IMR-90 (cell line): ENCODE measurements around the gene CXCL17. TPM values are rescaled to one million over a fixed set of nuclear protein-coding genes. Genes with fewer than 3 reads are reported as not detected.

Experiments used
- ATAC-seq: fragments of 200-7000 bp; cut with Tn5 transposase; 2 replicates; pipeline ENCODE4 v1.9.1; 2020; ENCODE audit warnings: low read depth, mild to moderate bottlenecking, moderate library complexity
- BruUV-seq: library from RNA; stranded (reverse); fragments of 400-500 nt; replicated peaks from 2 replicates; lab custom pipeline; 2021; lab: Mats Ljungman, UMichigan
- CTCF ChIA-PET: fragments of 300-600 bp; formaldehyde crosslinking; extraction: SDS; loops from one replicate; lab custom pipeline; 2021; ENCODE audit warnings: antibody characterized with exemption; lab: Yijun Ruan, JAX
- POLR2A ChIA-PET: fragments of 300-600 bp; sonication (Branson Sonifier 250); formaldehyde crosslinking; loops from one replicate; lab custom pipeline; 2022; ENCODE audit warnings: antibody characterized with exemption; ENCODE audit not compliant: unreplicated experiment; lab: Charles Lee
- DNase-seq: peaks from one replicate; pipeline ENCODE4 v3.0.0; 2013
- H2AFZ ChIP-seq: replicated peaks from 2 replicates; pipeline ENCODE3; 2013; ENCODE audit warnings: low read length, mild to moderate bottlenecking; ENCODE audit not compliant: poor library complexity
- H2AK5ac ChIP-seq: 2 replicates; pipeline ENCODE4 v1.6.1; 2013; ENCODE audit warnings: low read depth, low read length, inconsistent platforms
- H2AK9ac ChIP-seq: replicated peaks from 2 replicates; pipeline ENCODE3; 2013; ENCODE audit warnings: mild to moderate bottlenecking, low read depth, low read length, moderate library complexity; ENCODE audit not compliant: poor library complexity
- H2BK120ac ChIP-seq: 2 replicates; pipeline ENCODE4 v1.6.1; 2013; ENCODE audit warnings: low read depth, low read length, inconsistent platforms
- H2BK15ac ChIP-seq: 3 replicates; pipeline ENCODE4 v1.6.1; 2013; ENCODE audit warnings: low read depth, low read length, inconsistent platforms
- H2BK20ac ChIP-seq: 2 replicates; pipeline ENCODE4 v1.6.1; 2013; ENCODE audit warnings: low read depth, mild to moderate bottlenecking, inconsistent platforms, low read length, moderate library complexity
- H2BK5ac ChIP-seq: 2 replicates; pipeline ENCODE4 v1.6.1; 2013; ENCODE audit warnings: mild to moderate bottlenecking, low read depth, low read length, inconsistent platforms; ENCODE audit not compliant: poor library complexity, severe bottlenecking
- H3K14ac ChIP-seq: replicated peaks from 2 replicates; pipeline ENCODE4 v1.6.1; 2013; ENCODE audit warnings: low read depth, low read length, inconsistent platforms
- H3K18ac ChIP-seq: 2 replicates; pipeline ENCODE4 v1.6.1; 2013; ENCODE audit warnings: low read depth, low read length, control low read depth
- H3K23ac ChIP-seq: 2 replicates; pipeline ENCODE4 v1.6.1; 2013; ENCODE audit warnings: low read depth, low read length, inconsistent platforms
- H3K27ac ChIP-seq: 2 replicates; pipeline ENCODE4 v1.5.1; 2013; ENCODE audit warnings: mild to moderate bottlenecking, control low read depth, low read length; ENCODE audit not compliant: insufficient read depth
- H3K27me3 ChIP-seq: 2 replicates; pipeline ENCODE4 v1.6.1; 2013; ENCODE audit warnings: low read length; ENCODE audit not compliant: control insufficient read depth, insufficient read depth
- H3K36me3 ChIP-seq: 2 replicates; pipeline ENCODE4 v1.6.1; 2013; ENCODE audit warnings: low read length, mixed read lengths; ENCODE audit not compliant: control insufficient read depth, insufficient read depth
- H3K4ac ChIP-seq: 2 replicates; pipeline ENCODE4 v1.6.1; 2013; ENCODE audit warnings: low read depth, low read length, inconsistent platforms
- H3K4me1 ChIP-seq: 2 replicates; pipeline ENCODE4 v1.6.1; 2013; ENCODE audit warnings: low read length, mixed read lengths; ENCODE audit not compliant: control insufficient read depth, insufficient read depth
- H3K4me2 ChIP-seq: 2 replicates; pipeline ENCODE4 v1.6.1; 2013; ENCODE audit warnings: low read depth, mild to moderate bottlenecking, control low read depth, low read length, moderate library complexity
- H3K4me3 ChIP-seq: 2 replicates; pipeline ENCODE4 v1.5.1; 2013; ENCODE audit warnings: low read depth, mild to moderate bottlenecking, control low read depth, low read length, moderate library complexity; ENCODE audit not compliant: insufficient read depth
- H3K56ac ChIP-seq: 2 replicates; pipeline ENCODE4 v1.6.1; 2013; ENCODE audit warnings: low read length, inconsistent platforms; ENCODE audit not compliant: insufficient read depth; ENCODE audit errors: extremely low read depth
- H3K79me1 ChIP-seq, 2 experiments: 2 replicates each; pipeline ENCODE4 v1.6.1; 2013; ENCODE audit warnings: low read length in 2 of 2, inconsistent platforms in 1 of 2, low read depth in 1 of 2
- H3K9ac ChIP-seq: 2 replicates; pipeline ENCODE4 v1.6.1; 2013; ENCODE audit warnings: low read depth, low read length, control low read depth
- H3K9me1 ChIP-seq: 2 replicates; pipeline ENCODE4 v1.6.1; 2013; ENCODE audit warnings: low read length, inconsistent platforms; ENCODE audit not compliant: insufficient read depth
- H3K9me3 ChIP-seq: 2 replicates; pipeline ENCODE4 v1.6.1; 2013; ENCODE audit warnings: low read length; ENCODE audit not compliant: control insufficient read depth, insufficient read depth
- H4K20me1 ChIP-seq: 2 replicates; pipeline ENCODE4 v1.6.1; 2013; ENCODE audit warnings: low read length, inconsistent platforms; ENCODE audit not compliant: insufficient read depth
- H4K5ac ChIP-seq: 2 replicates; pipeline ENCODE4 v1.6.1; 2013; ENCODE audit warnings: mild to moderate bottlenecking, low read depth, low read length, control low read depth
- H4K8ac ChIP-seq, 2 experiments: 2 replicates each; pipeline ENCODE4 v1.6.1; 2013; ENCODE audit warnings: low read depth in 2 of 2, low read length in 2 of 2, control low read depth in 1 of 2, inconsistent platforms in 1 of 2
- H4K91ac ChIP-seq: 2 replicates; pipeline ENCODE4 v1.6.1; 2013; ENCODE audit warnings: low read depth, low read length, inconsistent platforms; ENCODE audit not compliant: insufficient read depth
- FOS ChIP-seq: fragments of 150-350 bp; IDR thresholded peaks from 2 replicates; pipeline ENCODE4 v1.6.1; 2016; ENCODE audit warnings: low read depth, low read length
- MAZ ChIP-seq: IDR thresholded peaks from 2 replicates; pipeline ENCODE4 v1.6.1; 2012; ENCODE audit warnings: low read depth, mild to moderate bottlenecking, low read length, improper control_type of control experiment, moderate library complexity, borderline replicate concordance
- MXI1 ChIP-seq: IDR thresholded peaks from 2 replicates; pipeline ENCODE4 v1.6.1; 2012; ENCODE audit warnings: low read depth, mild to moderate bottlenecking, low read length, moderate library complexity, borderline replicate concordance
- POLR2A ChIP-seq: IDR thresholded peaks from 2 replicates; pipeline ENCODE4 v1.6.1; 2012; ENCODE audit warnings: mild to moderate bottlenecking, low read depth, low read length
- RAD21 ChIP-seq: IDR thresholded peaks from 2 replicates; pipeline ENCODE4 v1.6.1; 2012; ENCODE audit warnings: low read length, improper control_type of control experiment
- RCOR1 ChIP-seq: IDR thresholded peaks from 2 replicates; pipeline ENCODE4 v1.6.1; 2012; ENCODE audit warnings: mild to moderate bottlenecking, low read length, improper control_type of control experiment; ENCODE audit not compliant: insufficient replicate concordance
- WGBS, 2 experiments: methylation state at CpG; one replicate each; pipeline versions ENCODE4 v1.1.5 to v1.1.7; 2013; ENCODE audit warnings: missing lambda C conversion rate in 2 of 2; ENCODE audit not compliant: insufficient read length in 1 of 2; ENCODE audit errors: extremely low coverage in 2 of 2; 5-methylcytosine and 5-hydroxymethylcytosine counted together
- dilution Hi-C: fragments of 300-500 bp; cut with HindIII; formaldehyde crosslinking; loops from one replicate; pipeline ENCODE4 v1.14.3; 2018; ENCODE audit warnings: low sequenced_read_pairs; ENCODE audit not compliant: unreplicated experiment
- in situ Hi-C: fragments of 300-500 bp; cut with MboI; formaldehyde crosslinking; loops from 3 replicates; pipeline ENCODE4 v1.14.3; 2019; ENCODE audit warnings: low sequenced_read_pairs, inconsistent platforms, mixed read lengths
- intact Hi-C: fragments of 100-400 bp; cut with micrococcal nuclease; formaldehyde crosslinking; loops from 2 replicates; pipeline ENCODE4 v1.10.0; 2022
- polyA plus RNA-seq, 3 experiments: library from polyadenylated mRNA; depleted of rRNA; stranded (reverse); fragments of >200 nt; gene quantifications; 2 replicates each; pipeline ENCODE4 v1.2.3, GENCODE V29; 2012; ENCODE audit warnings: low replicate concordance in 1 of 3
- total RNA-seq: library from RNA; depleted of rRNA; stranded (reverse); fragments of >200 nt; gene quantifications from 2 replicates; pipeline ENCODE4 v1.2.3, GENCODE V29; 2012
- TF ChIP-seq, protein P1 (sequence below): fragments of 150-350 bp; IDR thresholded peaks from 2 replicates; pipeline ENCODE4 v1.6.1; 2017; ENCODE audit warnings: mild to moderate bottlenecking, antibody characterized with exemption, low read length, low read depth
- TF ChIP-seq, protein P2 (sequence below): conservative IDR thresholded peaks from 2 replicates; pipeline ENCODE4 v1.5.1; 2012; ENCODE audit warnings: mild to moderate bottlenecking, low read depth, low read length, improper control_type of control experiment
- TF ChIP-seq, protein P3 (sequence below): fragments of 150-350 bp; IDR thresholded peaks from 2 replicates; pipeline ENCODE4 v1.6.1; 2016; ENCODE audit warnings: low read depth, mild to moderate bottlenecking, low read length, moderate library complexity, borderline replicate concordance

CXCL17 gene
- total and polyA plus RNA-seq, 2 of the 4 experiments (the other 2 are of a cell fraction), result not detected

DNA sequence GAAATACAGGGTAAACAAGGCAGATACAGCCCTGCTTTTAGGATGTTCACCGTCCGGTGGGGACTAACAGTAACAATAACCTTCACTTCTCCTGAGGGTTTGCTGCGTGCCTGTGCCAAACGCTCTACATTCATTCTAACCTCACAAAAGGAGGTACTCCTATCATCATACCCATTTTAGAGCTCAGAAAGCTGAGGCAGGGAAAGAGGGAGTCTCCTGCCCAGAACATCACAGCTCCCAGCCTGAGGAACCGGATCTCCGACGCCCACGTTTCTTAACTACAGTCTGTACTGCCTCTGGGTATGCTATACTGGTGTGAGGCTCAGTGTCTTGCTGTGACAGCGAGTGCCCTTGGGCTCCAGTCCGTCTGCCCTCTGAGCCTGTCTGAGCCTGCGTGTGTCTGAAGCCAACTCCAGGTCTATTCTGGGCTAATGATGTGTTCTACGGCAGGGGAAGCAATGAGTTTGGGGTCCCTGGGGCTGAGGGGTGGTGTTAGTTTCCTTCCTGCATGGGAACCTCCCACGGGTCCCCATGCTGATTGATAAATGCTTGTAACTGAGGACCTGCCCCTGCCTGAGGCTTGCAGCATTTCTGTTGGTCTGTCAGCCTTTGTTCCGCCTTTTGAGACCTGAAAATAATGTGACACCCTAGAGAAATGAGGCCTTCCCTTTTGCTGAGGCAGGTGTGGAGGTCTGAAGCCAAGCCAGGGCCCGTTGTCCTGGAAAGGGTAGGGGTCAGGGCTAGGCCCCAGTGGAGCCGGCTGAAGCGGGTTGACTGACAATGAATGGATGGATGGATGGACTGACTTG is 20.4 kb downstream of the CXCL17 start (continued):
- TF ChIP-seq, protein P1, sequence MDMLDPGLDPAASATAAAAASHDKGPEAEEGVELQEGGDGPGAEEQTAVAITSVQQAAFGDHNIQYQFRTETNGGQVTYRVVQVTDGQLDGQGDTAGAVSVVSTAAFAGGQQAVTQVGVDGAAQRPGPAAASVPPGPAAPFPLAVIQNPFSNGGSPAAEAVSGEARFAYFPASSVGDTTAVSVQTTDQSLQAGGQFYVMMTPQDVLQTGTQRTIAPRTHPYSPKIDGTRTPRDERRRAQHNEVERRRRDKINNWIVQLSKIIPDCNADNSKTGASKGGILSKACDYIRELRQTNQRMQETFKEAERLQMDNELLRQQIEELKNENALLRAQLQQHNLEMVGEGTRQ, result no peak
- no peak for TF ChIP-seq RAD21

DNA sequence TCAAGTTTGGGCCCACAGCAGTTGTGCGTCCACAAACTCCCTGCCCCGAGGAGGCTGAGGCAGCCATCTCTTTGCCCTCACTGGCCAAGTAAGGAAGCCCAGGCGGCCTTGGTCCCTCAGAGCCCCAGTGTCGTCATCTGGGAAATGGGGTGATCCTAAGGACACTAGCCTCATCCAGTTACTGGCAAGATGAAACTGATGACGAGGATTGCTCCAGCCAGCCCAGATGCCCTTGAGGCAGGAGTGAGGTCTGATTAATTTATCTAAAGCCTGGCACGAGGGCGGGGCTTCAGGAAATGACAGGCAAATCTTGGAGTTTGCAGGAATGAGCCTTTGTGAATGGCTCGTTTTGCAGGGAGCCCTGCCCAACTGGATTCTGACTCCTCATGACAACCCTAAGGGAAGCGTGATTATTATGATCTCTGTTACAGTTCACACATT is 21.1 kb downstream of the CXCL17 start:
- in situ Hi-C loops (no loop called here), intact Hi-C loops (no loop called here), dilution Hi-C loops (no loop called here)
- no peaks in the 10 kb centered on the region for H3K27me3 ChIP-seq
- no peak overlapping the region for H4K91ac ChIP-seq
- ATAC-seq, result no peak
- BruUV-seq, result no TSS peak
- POLR2A ChIA-PET, result no interaction called here
- no peak overlapping the region for H2AK5ac ChIP-seq
- 83% methylated on average over 1 of the region's 9 CpGs; no CpG with 5 or more reads in 1 of the 2 experiments for WGBS, 2 experiments
- no peaks in the 10 kb centered on the region for H3K36me3 ChIP-seq
- peaks cover 11% of the 10 kb centered on the region for H3K9me1 ChIP-seq
- no peak overlapping the region for H4K5ac ChIP-seq
- no peak overlapping the region for H2BK120ac ChIP-seq
- no peak overlapping the region for H3K23ac ChIP-seq
- peaks cover 9% of the 10 kb centered on the region for H3K4me1 ChIP-seq
- no peak overlapping the region for H3K18ac ChIP-seq
- H2AK9ac ChIP-seq, result no peak overlapping the region
- H4K20me1 ChIP-seq, result peaks cover 11% of the 10 kb centered on the region; the same call in 1 of the 2 replicates
- TF ChIP-seq, protein P2, sequence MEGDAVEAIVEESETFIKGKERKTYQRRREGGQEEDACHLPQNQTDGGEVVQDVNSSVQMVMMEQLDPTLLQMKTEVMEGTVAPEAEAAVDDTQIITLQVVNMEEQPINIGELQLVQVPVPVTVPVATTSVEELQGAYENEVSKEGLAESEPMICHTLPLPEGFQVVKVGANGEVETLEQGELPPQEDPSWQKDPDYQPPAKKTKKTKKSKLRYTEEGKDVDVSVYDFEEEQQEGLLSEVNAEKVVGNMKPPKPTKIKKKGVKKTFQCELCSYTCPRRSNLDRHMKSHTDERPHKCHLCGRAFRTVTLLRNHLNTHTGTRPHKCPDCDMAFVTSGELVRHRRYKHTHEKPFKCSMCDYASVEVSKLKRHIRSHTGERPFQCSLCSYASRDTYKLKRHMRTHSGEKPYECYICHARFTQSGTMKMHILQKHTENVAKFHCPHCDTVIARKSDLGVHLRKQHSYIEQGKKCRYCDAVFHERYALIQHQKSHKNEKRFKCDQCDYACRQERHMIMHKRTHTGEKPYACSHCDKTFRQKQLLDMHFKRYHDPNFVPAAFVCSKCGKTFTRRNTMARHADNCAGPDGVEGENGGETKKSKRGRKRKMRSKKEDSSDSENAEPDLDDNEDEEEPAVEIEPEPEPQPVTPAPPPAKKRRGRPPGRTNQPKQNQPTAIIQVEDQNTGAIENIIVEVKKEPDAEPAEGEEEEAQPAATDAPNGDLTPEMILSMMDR, result no peak
- TF ChIP-seq POLR2A, result no peak
- TF ChIP-seq, protein P3, sequence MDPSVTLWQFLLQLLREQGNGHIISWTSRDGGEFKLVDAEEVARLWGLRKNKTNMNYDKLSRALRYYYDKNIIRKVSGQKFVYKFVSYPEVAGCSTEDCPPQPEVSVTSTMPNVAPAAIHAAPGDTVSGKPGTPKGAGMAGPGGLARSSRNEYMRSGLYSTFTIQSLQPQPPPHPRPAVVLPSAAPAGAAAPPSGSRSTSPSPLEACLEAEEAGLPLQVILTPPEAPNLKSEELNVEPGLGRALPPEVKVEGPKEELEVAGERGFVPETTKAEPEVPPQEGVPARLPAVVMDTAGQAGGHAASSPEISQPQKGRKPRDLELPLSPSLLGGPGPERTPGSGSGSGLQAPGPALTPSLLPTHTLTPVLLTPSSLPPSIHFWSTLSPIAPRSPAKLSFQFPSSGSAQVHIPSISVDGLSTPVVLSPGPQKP, result no peak
- no peak for TF ChIP-seq RCOR1
- TF ChIP-seq FOS, result no peak
- TF ChIP-seq RAD21, result no peak
- no peak for TF ChIP-seq MAZ
- TF ChIP-seq MXI1, result no peak
- TF ChIP-seq, protein P1, result no peak
- no peak overlapping the region for H3K4ac ChIP-seq
- H3K9ac ChIP-seq, result no peak overlapping the region
- peaks cover 4 to 19% of the 10 kb centered on the region in 2 experiments; a peak in 2 of 4 replicates for H3K79me1 ChIP-seq
- no peak overlapping the region for H3K4me3 ChIP-seq
- DNase-seq, result no peak
- no peak overlapping the region for H3K27ac ChIP-seq
- H3K14ac ChIP-seq, result no peak overlapping the region
- CTCF ChIA-PET, result no interaction called here
- no peaks in the 10 kb centered on the region for H3K9me3 ChIP-seq
- no peak overlapping the region for H4K8ac ChIP-seq
- no peak overlapping the region for H2BK20ac ChIP-seq
- no peak overlapping the region for H3K56ac ChIP-seq
- no peak overlapping the region for H2BK15ac ChIP-seq
- no peak overlapping the region for H2BK5ac ChIP-seq
- no peak overlapping the region for H3K4me2 ChIP-seq
- H2AFZ ChIP-seq, result no peak overlapping the region
